K562 (cell line): ENCODE results near the gene UNC45A. TPM values are rescaled to one million over a fixed set of nuclear protein-coding genes. Genes with fewer than 3 reads are reported as not detected.

Experiments
- C11orf30 ChIP-seq: fragments of 450-650 bp; IDR thresholded peaks from 2 replicates; pipeline ENCODE4 v1.6.1; 2016; ENCODE audit warnings: low read depth, mild to moderate bottlenecking
- HNRNPLL ChIP-seq: fragments of 200-400 bp; formaldehyde crosslinking; IDR thresholded peaks from 2 replicates; pipeline ENCODE4 v1.6.1; 2017; ENCODE audit warnings: low read length, low read depth, mild to moderate bottlenecking; ENCODE audit not compliant: poor library complexity, severe bottlenecking
- KHSRP ChIP-seq: fragments of 450-650 bp; IDR thresholded peaks from 2 replicates; pipeline ENCODE4 v1.6.1; 2017
- LCOR ChIP-seq: sonication (generic); formaldehyde crosslinking; IDR thresholded peaks from 2 replicates; pipeline ENCODE4 v1.8.0; 2022; ENCODE audit warnings: mild to moderate bottlenecking, missing genetic modification reagents
- MAFK ChIP-seq: IDR thresholded peaks from 2 replicates; pipeline ENCODE4 v1.6.1; 2011; ENCODE audit warnings: low read length, improper control_type of control experiment
- MAZ ChIP-seq, 2 experiments: fragments of 450-650 bp in 1 of 2; sonication (generic) in 1 of 2; formaldehyde crosslinking; IDR thresholded peaks in 1 of 2; conservative IDR thresholded peaks in 1 of 2; 2 replicates each; pipeline versions ENCODE4 v1.4.0 to v1.5.0; 2020; ENCODE audit warnings: mild to moderate bottlenecking in 1 of 2, missing genetic modification reagents in 1 of 2
- MEIS2 ChIP-seq: fragments of 450-650 bp; IDR thresholded peaks from 2 replicates; pipeline ENCODE4 v1.6.1; 2014; ENCODE audit warnings: mild to moderate bottlenecking; ENCODE audit not compliant: partially characterized antibody
- MYNN ChIP-seq, 2 experiments: sonication (generic); formaldehyde crosslinking in 1 of 2; IDR thresholded peaks; 2 replicates each; pipeline versions ENCODE4 v1.5.0 to v1.6.1; 2016 to 2020; ENCODE audit warnings: antibody characterized with exemption in 1 of 2, missing genetic modification reagents in 1 of 2
- NCOR1 ChIP-seq: fragments of 450-650 bp; IDR thresholded peaks from 2 replicates; pipeline ENCODE4 v1.6.1; 2016; ENCODE audit warnings: mild to moderate bottlenecking, moderate library complexity
- POLR2A ChIP-seq: fragments of 450-650 bp; conservative IDR thresholded peaks from 2 replicates; pipeline ENCODE4 v1.6.1; 2016
- SIN3A ChIP-seq, 2 experiments: fragments of 150-350 bp in 1 of 2; IDR thresholded peaks; 2 replicates each; pipeline ENCODE4 v1.6.1; 2011 to 2016; ENCODE audit warnings: borderline replicate concordance in 2 of 2, low read depth in 2 of 2, low read length in 2 of 2, mild to moderate bottlenecking in 2 of 2, moderate library complexity in 2 of 2; ENCODE audit not compliant: control insufficient read depth in 1 of 2
- TAF15 ChIP-seq: fragments of 200-400 bp; formaldehyde crosslinking; IDR thresholded peaks from 2 replicates; pipeline ENCODE4 v1.6.1; 2017; ENCODE audit warnings: mild to moderate bottlenecking, low read depth, low read length, moderate library complexity
- TAL1 ChIP-seq: fragments of 450-650 bp; IDR thresholded peaks from 2 replicates; pipeline ENCODE4 v1.6.1; 2016; ENCODE audit warnings: mild to moderate bottlenecking
- TEAD1 ChIP-seq, 2 experiments: fragments of 450-650 bp in 1 of 2; sonication (generic) in 1 of 2; formaldehyde crosslinking; IDR thresholded peaks; 2 replicates each; pipeline versions ENCODE4 v1.4.0 to v1.8.0; 2020 to 2022; ENCODE audit warnings: mild to moderate bottlenecking in 2 of 2, missing genetic modification reagents in 1 of 2
- TRIM24 ChIP-seq, 2 experiments: fragments of 450-650 bp; IDR thresholded peaks; 2 replicates each; pipeline ENCODE4 v1.6.1; 2016
- ZC3H4 ChIP-seq: sonication (generic); formaldehyde crosslinking; IDR thresholded peaks from 2 replicates; pipeline ENCODE4 v1.9.0; 2021; ENCODE audit warnings: missing genetic modification reagents, borderline replicate concordance
- ZC3H8 ChIP-seq: fragments of 450-650 bp; IDR thresholded peaks from 2 replicates; pipeline ENCODE4 v1.6.1; 2017
- ZNF165 ChIP-seq: fragments of 250-450 bp; sonication (Bioruptor Pico); IDR thresholded peaks from 2 replicates; pipeline ENCODE4 v1.4.0; 2020; ENCODE audit warnings: borderline replicate concordance
- ZNF316 ChIP-seq: fragments of 450-650 bp; IDR thresholded peaks from 2 replicates; pipeline ENCODE4 v1.6.1; 2016
- ZNF766 ChIP-seq: fragments of 200-800 bp; sonication (Bioruptor generic); conservative IDR thresholded peaks from 2 replicates; pipeline ENCODE4 v1.6.1; 2016; ENCODE audit warnings: missing genetic modification characterization, missing compliant biosample characterization
- polyA plus RNA-seq, 8 experiments: library from polyadenylated mRNA; depleted of rRNA in 4 of 8; stranded (reverse) in 5 of 8; unstranded in 3 of 8; fragments of >200 nt; fragmentation: Nextera tagmentation in 2 of 8; fragmentation: Illumina TruSeq in 1 of 8; extraction: Ambion mirVana in 2 of 8; extraction: Trizol in 1 of 8; gene quantifications; 2 replicates each; pipeline versions ENCODE4 v1.2.1 to v1.2.3, GENCODE V29; 2011 to 2014; ENCODE audit warnings: inconsistent platforms in 1 of 8, missing spikeins in 1 of 8
- total RNA-seq, 7 experiments: library from RNA; depleted of rRNA in 6 of 7; stranded (reverse); fragments of >200 nt in 6 of 7; fragmentation: Illumina TruSeq in 2 of 7; extraction: Trizol in 2 of 7; gene quantifications; 2 replicates each; pipeline versions ENCODE4 v1.2.1 to v1.2.3, GENCODE V29; 2011 to 2021; ENCODE audit warnings: low replicate concordance in 1 of 7
- TF ChIP-seq, protein P1 (sequence below): fragments of 450-650 bp; formaldehyde crosslinking; IDR thresholded peaks from 2 replicates; pipeline ENCODE4 v1.4.0; 2020; ENCODE audit warnings: mild to moderate bottlenecking, moderate library complexity
- TF ChIP-seq, protein P2 (sequence below): sonication (generic); formaldehyde crosslinking; IDR thresholded peaks from 2 replicates; pipeline ENCODE4 v1.8.0; 2022; ENCODE audit warnings: mild to moderate bottlenecking, missing genetic modification reagents, borderline replicate concordance
- TF ChIP-seq, protein P3 (sequence below), 2 experiments: IDR thresholded peaks; 2 replicates each; pipeline ENCODE4 v1.6.1; 2012; ENCODE audit warnings: improper control_type of control experiment in 2 of 2, low read depth in 2 of 2, low read length in 2 of 2, borderline replicate concordance in 1 of 2

UNC45A gene
- total and polyA plus RNA-seq, 9 of the 15 experiments (the other 6 are each of a cell fraction or from before 2014, with no cell fraction given): 22.4 to 79.3 (median 43.7) TPM

GRCh38 chr15:90915808-90916440 is 19.2 kb upstream of the UNC45A start (continued):
- TF ChIP-seq LCOR (CRISPR knock-in tag) (0 out of 2 replicates have a peak, but pooled peaks have one; percentile 30), C11orf30 (peak; percentile 88), SIN3A (IDR thresholded peaks at IDR 0.05; ENCODE audit: borderline replicate concordance in 2 of 2, control insufficient read depth in 1 of 2, low read depth in 2 of 2, low read length in 2 of 2) (peak; percentile 51 to 53; a peak in 2 of 4 replicates), MAZ (CRISPR knock-in tag; conservative IDR thresholded peaks at IDR 0.05 in 1 of 2, IDR thresholded peaks at IDR 0.05 in 1 of 2) (peak in 1 of 2 experiments; percentile 38; a peak in 1 of 4 replicates), ZNF316 (peak; percentile 78), POLR2A (no peak), MAFK (peak; percentile 62; the same call in 1 of the 2 replicates), ZC3H8 (no peak), TEAD1 (CRISPR knock-in tag; IDR thresholded peaks at IDR 0.05) (peak in 1 of 2 experiments; percentile 90; a peak in 2 of 4 replicates), ZC3H4 (CRISPR knock-in tag) (no peak), TAF15 (no peak), ZNF165 (0 out of 2 replicates have a peak, but pooled peaks have one; percentile 31), ZNF766 (peak; percentile 76), NCOR1 (peak; percentile 31; the same call in 1 of the 2 replicates), MYNN (IDR thresholded peaks at IDR 0.05) (no peak; the same call in 1 of the 2 replicates), MYNN (CRISPR knock-in tag; IDR thresholded peaks at IDR 0.05) (no peak), HNRNPLL (no peak), TAL1 (0 out of 2 replicates have a peak, but pooled peaks have one; percentile 7), KHSRP (no peak), MEIS2 (peak; percentile 50), TRIM24 (IDR thresholded peaks at IDR 0.05) (0 out of 4 replicates have a peak, but pooled peaks of 1 of the 2 experiments have one; percentile 11)
- TF ChIP-seq, protein P1, sequence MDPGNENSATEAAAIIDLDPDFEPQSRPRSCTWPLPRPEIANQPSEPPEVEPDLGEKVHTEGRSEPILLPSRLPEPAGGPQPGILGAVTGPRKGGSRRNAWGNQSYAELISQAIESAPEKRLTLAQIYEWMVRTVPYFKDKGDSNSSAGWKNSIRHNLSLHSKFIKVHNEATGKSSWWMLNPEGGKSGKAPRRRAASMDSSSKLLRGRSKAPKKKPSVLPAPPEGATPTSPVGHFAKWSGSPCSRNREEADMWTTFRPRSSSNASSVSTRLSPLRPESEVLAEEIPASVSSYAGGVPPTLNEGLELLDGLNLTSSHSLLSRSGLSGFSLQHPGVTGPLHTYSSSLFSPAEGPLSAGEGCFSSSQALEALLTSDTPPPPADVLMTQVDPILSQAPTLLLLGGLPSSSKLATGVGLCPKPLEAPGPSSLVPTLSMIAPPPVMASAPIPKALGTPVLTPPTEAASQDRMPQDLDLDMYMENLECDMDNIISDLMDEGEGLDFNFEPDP (CRISPR knock-in tag): no peak
- TF ChIP-seq, protein P2, sequence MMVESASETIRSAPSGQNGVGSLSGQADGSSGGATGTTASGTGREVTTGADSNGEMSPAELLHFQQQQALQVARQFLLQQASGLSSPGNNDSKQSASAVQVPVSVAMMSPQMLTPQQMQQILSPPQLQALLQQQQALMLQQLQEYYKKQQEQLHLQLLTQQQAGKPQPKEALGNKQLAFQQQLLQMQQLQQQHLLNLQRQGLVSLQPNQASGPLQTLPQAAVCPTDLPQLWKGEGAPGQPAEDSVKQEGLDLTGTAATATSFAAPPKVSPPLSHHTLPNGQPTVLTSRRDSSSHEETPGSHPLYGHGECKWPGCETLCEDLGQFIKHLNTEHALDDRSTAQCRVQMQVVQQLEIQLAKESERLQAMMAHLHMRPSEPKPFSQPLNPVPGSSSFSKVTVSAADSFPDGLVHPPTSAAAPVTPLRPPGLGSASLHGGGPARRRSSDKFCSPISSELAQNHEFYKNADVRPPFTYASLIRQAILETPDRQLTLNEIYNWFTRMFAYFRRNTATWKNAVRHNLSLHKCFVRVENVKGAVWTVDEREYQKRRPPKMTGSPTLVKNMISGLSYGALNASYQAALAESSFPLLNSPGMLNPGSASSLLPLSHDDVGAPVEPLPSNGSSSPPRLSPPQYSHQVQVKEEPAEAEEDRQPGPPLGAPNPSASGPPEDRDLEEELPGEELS (CRISPR knock-in tag): no peak
- TF ChIP-seq, protein P3, sequence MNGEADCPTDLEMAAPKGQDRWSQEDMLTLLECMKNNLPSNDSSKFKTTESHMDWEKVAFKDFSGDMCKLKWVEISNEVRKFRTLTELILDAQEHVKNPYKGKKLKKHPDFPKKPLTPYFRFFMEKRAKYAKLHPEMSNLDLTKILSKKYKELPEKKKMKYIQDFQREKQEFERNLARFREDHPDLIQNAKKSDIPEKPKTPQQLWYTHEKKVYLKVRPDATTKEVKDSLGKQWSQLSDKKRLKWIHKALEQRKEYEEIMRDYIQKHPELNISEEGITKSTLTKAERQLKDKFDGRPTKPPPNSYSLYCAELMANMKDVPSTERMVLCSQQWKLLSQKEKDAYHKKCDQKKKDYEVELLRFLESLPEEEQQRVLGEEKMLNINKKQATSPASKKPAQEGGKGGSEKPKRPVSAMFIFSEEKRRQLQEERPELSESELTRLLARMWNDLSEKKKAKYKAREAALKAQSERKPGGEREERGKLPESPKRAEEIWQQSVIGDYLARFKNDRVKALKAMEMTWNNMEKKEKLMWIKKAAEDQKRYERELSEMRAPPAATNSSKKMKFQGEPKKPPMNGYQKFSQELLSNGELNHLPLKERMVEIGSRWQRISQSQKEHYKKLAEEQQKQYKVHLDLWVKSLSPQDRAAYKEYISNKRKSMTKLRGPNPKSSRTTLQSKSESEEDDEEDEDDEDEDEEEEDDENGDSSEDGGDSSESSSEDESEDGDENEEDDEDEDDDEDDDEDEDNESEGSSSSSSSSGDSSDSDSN (IDR thresholded peaks at IDR 0.05; ENCODE audit: borderline replicate concordance in 1 of 2, low read depth in 2 of 2, low read length in 2 of 2): 0 out of 4 replicates have a peak, but pooled peaks of 1 of the 2 experiments have one; percentile 38
